Upper lobe of left lung (tissue), 6 donors: Measurements from ENCODE around the gene MTMR2. TPM values are rescaled to one million over a fixed set of nuclear protein-coding genes. Genes with fewer than 3 reads are reported as not detected.

ENCODE experiments used
- ATAC-seq, 2 donors: fragments of 200-7000 bp; cut with Tn5 transposase; one replicate each; pipeline ENCODE4 v1.9.1; 2022; ENCODE audit warnings: mild to moderate bottlenecking in 2 of 2, moderate library complexity in 2 of 2; ENCODE audit not compliant: low FRiP score in 2 of 2
- DNase-seq, 2 donors: peaks; one replicate each; pipeline ENCODE4 v3.0.0-alpha.2; 2019 to 2020
- H3K27ac ChIP-seq, 4 donors: fragments of 200-600 bp; sonication (generic); one replicate each; pipeline ENCODE4 v1.5.1; 2016 to 2019
- H3K27me3 ChIP-seq, 4 donors: fragments of 200-600 bp; sonication (generic); one replicate each; pipeline ENCODE4 v1.5.1; 2017 to 2019
- H3K36me3 ChIP-seq, 4 donors: fragments of 200-600 bp; sonication (generic); one replicate each; pipeline ENCODE4 v1.5.1; 2016 to 2019
- H3K4me1 ChIP-seq, 4 donors: fragments of 200-600 bp; sonication (generic); one replicate each; pipeline ENCODE4 v1.5.1; 2018 to 2019
- H3K4me3 ChIP-seq, 4 donors: fragments of 200-600 bp; sonication (generic); one replicate each; pipeline ENCODE4 v1.5.1; 2017 to 2019; ENCODE audit warnings: mild to moderate bottlenecking in 2 of 4, moderate library complexity in 1 of 4
- H3K9me3 ChIP-seq, 4 donors: fragments of 200-600 bp; sonication (generic); one replicate each; pipeline ENCODE4 v1.5.1; 2018 to 2019
- EP300 ChIP-seq, 4 donors: sonication (generic); formaldehyde crosslinking; IDR thresholded peaks; one replicate each; pipeline ENCODE4 v1.5.1; 2017; ENCODE audit warnings: antibody characterized with exemption in 4 of 4, control low read depth in 2 of 4
- POLR2A ChIP-seq, 4 donors: fragments of 450-650 bp; IDR thresholded peaks; one replicate each; pipeline ENCODE4 v1.5.1; 2016 to 2017; ENCODE audit warnings: antibody characterized with exemption in 4 of 4, mild to moderate bottlenecking in 2 of 4
- POLR2AphosphoS5 ChIP-seq, 2 donors: sonication (generic); formaldehyde crosslinking; IDR thresholded peaks; one replicate each; pipeline ENCODE4 v1.5.1; 2017; ENCODE audit warnings: antibody characterized with exemption in 2 of 2
- WGBS, 2 donors: methylation state at CpG; one replicate each; pipeline ENCODE4 v1.1.5; 2017 to 2018; 5-methylcytosine and 5-hydroxymethylcytosine counted together
- total RNA-seq, 6 donors: library from RNA; depleted of rRNA in 4 of 6; stranded (reverse); fragments of >200 nt in 4 of 6; gene quantifications; one replicate each; pipeline versions ENCODE4 v1.1.0 to v1.2.1, GENCODE V29; 2016 to 2021
- TF ChIP-seq, protein P1 (sequence below), 6 experiments: fragments of 450-650 bp in 4 of 6; fragments of 200-600 bp in 2 of 6; sonication (generic) in 2 of 6; IDR thresholded peaks; one replicate each; pipeline ENCODE4 v1.5.1; 2016 to 2019; ENCODE audit warnings: antibody characterized with exemption in 6 of 6
- donor health status: DM: no; HTN: no; CAD: no; lungs with moderate emphysema.
- donor health status: DM: no; HTN: yes; CAD: no; lungs with severe emphysema.

The MTMR2 gene
- total RNA-seq, 6 donors from 2014 or later: 6.3 to 32.5 (median 25.0) TPM

DNA sequence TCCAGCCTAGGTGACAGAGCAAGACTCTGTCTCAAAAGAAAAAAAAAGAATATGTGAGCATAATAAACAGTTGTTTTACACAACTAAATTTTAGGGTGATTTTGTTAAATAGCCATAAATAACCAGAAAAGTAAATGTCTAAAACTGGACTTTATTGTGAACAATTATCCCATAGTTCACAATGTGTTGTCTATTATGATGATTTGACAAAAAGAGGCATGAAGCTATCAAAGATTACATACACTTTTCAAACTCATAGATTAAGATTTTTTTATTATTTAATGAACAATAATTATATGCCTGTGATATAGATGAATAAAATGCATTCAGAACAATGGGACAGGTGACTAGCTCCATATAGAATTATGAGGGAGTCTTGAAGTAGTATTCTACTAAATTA is 27.0 kb upstream of the MTMR2 start:
- no peak for ATAC-seq
- no peak overlapping the region for H3K4me3 ChIP-seq
- DNase-seq: no peak
- no peaks in the 10 kb centered on the region for H3K27me3 ChIP-seq
- H3K4me1 ChIP-seq: no peaks in the 10 kb centered on the region
- TF ChIP-seq POLR2AphosphoS5 (IDR thresholded peaks at IDR 0.05) (no peak), POLR2A (IDR thresholded peaks at IDR 0.05) (no peak), EP300 (IDR thresholded peaks at IDR 0.05) (no peak)
- TF ChIP-seq, protein P1, sequence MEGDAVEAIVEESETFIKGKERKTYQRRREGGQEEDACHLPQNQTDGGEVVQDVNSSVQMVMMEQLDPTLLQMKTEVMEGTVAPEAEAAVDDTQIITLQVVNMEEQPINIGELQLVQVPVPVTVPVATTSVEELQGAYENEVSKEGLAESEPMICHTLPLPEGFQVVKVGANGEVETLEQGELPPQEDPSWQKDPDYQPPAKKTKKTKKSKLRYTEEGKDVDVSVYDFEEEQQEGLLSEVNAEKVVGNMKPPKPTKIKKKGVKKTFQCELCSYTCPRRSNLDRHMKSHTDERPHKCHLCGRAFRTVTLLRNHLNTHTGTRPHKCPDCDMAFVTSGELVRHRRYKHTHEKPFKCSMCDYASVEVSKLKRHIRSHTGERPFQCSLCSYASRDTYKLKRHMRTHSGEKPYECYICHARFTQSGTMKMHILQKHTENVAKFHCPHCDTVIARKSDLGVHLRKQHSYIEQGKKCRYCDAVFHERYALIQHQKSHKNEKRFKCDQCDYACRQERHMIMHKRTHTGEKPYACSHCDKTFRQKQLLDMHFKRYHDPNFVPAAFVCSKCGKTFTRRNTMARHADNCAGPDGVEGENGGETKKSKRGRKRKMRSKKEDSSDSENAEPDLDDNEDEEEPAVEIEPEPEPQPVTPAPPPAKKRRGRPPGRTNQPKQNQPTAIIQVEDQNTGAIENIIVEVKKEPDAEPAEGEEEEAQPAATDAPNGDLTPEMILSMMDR (IDR thresholded peaks at IDR 0.05): no peak
- H3K27ac ChIP-seq: no peak overlapping the region
- H3K36me3 ChIP-seq: no peaks in the 10 kb centered on the region
- H3K9me3 ChIP-seq: no peaks in the 10 kb centered on the region

DNA sequence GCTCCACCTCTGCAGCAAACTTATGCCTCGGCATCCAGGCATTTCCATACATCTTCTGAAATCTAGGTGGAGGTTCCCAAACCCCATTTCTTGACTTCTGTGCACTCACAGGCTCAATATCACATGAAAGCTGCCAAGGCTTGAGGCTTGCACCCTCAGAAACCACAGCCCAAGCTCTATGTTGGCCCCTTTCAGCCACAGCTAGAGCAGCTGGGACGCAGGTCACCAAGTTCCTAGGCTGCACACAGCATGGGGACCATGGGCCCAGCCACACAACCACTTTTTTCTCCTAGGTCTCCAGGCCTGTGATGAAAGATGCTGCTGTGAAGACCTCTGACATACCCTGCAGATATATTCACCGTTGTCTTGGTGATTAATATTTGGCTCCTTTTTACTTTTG is 24.7 kb upstream of the MTMR2 start:
- Histone ChIP-seq H3K4me3 (no peak overlapping the region), H3K27me3 (no peaks in the 10 kb centered on the region), H3K36me3 (no peaks in the 10 kb centered on the region), H3K27ac (no peak overlapping the region), H3K9me3 (peaks cover 0 to 9% (median 4%) of the 10 kb centered on the region in 4 donors), H3K4me1 (no peaks in the 10 kb centered on the region)
- TF ChIP-seq EP300 (IDR thresholded peaks at IDR 0.05) (no peak), POLR2AphosphoS5 (IDR thresholded peaks at IDR 0.05) (no peak), POLR2A (IDR thresholded peaks at IDR 0.05) (no peak)
- TF ChIP-seq, protein P1 (IDR thresholded peaks at IDR 0.05): no peak
- 93 to 99% methylated on average over 3 of the region's 3 CpGs for WGBS, 2 donors
- DNase-seq (no peak), ATAC-seq (no peak)

DNA sequence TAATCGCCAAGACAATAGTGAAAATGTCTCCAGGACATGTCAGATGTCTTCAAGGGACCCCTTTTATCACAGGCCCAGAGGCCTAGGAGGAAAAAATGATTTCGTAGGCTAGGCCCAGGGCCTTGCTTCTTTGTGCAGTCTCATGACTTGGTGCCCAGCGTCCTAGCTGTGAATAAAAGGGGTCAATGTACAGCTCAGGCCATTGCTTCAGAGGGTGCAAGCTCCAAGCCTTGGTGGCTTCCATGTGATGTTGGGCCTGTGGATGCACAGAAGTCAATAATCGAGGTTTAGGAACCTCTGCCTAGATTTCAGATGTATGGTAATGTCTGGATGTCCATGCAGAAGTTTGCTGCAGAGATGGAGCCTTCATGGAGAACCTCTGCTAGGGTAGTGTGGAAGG is 20.7 kb upstream of the MTMR2 start:
- Histone ChIP-seq H3K36me3 (no peaks in the 10 kb centered on the region), H3K4me3 (no peak overlapping the region), H3K4me1 (no peaks in the 10 kb centered on the region), H3K9me3 (peaks cover 0 to 9% (median 4%) of the 10 kb centered on the region in 4 donors), H3K27ac (no peak overlapping the region), H3K27me3 (no peaks in the 10 kb centered on the region)
- 84 to 91% methylated on average over 4 of the region's 4 CpGs for WGBS, 2 donors
- TF ChIP-seq, protein P1 (IDR thresholded peaks at IDR 0.05): no peak
- TF ChIP-seq POLR2A (IDR thresholded peaks at IDR 0.05): no peak
- TF ChIP-seq POLR2AphosphoS5 (IDR thresholded peaks at IDR 0.05): no peak
- no peak for TF ChIP-seq EP300 (IDR thresholded peaks at IDR 0.05)
- DNase-seq (no peak), ATAC-seq (no peak)

DNA sequence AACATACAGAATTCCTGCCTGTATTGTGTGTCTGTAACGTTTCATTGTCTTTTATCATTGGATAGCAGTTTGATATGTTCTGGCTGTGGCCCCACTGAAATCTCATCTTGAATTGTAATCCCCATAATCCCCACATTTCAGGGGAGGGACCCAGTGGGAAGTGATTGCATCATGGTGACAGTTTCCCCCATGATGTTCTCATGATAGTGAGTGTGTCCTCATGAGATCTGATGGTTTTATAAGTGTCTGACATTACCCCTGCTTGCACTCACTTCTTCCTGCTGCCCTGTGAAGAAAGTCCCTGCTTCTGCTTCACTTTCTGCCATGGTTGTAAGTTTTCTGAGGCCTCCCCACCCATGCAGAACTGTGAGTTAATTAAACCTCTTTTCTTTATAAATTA is 19.6 kb upstream of the MTMR2 start:
- TF ChIP-seq POLR2AphosphoS5 (IDR thresholded peaks at IDR 0.05) (no peak), POLR2A (IDR thresholded peaks at IDR 0.05) (no peak), EP300 (IDR thresholded peaks at IDR 0.05) (no peak)
- TF ChIP-seq, protein P1 (IDR thresholded peaks at IDR 0.05): no peak
- Histone ChIP-seq H3K27ac (no peak overlapping the region), H3K9me3 (peaks cover 0 to 9% (median 4%) of the 10 kb centered on the region in 4 donors), H3K4me1 (no peaks in the 10 kb centered on the region), H3K27me3 (no peaks in the 10 kb centered on the region), H3K4me3 (no peak overlapping the region), H3K36me3 (no peaks in the 10 kb centered on the region)
- DNase-seq: no peak
- no peak for ATAC-seq
- 86 to 100% methylated on average over 1 of the region's 1 CpG for WGBS, 2 donors

DNA sequence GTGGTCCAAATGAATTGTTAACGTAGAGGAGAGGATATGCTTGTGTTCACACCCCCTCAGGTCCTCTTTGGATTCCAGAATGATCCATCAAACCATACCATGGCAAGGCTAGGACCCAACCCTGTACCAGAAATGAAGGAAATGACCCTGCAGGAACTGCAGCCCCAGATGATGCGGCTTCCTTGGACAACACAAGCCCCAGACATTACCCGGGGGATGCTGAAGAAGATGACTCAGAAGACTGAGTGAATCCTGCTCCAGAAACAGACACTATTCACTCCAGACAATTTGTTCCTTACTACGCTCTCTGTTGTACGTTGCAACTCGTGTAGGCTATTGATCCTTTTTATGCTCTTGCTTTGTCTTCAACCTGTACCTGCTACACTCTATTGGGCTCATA is 15.2 kb upstream of the MTMR2 start:
- Histone ChIP-seq H3K4me1 (no peaks in the 10 kb centered on the region), H3K36me3 (no peaks in the 10 kb centered on the region), H3K4me3 (no peak overlapping the region), H3K27me3 (no peaks in the 10 kb centered on the region), H3K27ac (no peak overlapping the region), H3K9me3 (no peaks in the 10 kb centered on the region)
- DNase-seq (no peak), ATAC-seq (no peak)
- TF ChIP-seq, protein P1 (IDR thresholded peaks at IDR 0.05): no peak
- TF ChIP-seq POLR2A (IDR thresholded peaks at IDR 0.05) (no peak), POLR2AphosphoS5 (IDR thresholded peaks at IDR 0.05) (no peak), EP300 (IDR thresholded peaks at IDR 0.05) (no peak)
- 76 to 93% methylated on average over 6 of the region's 6 CpGs for WGBS, 2 donors
